NB4 (cell line): Measurements from ENCODE around the gene KRT28.
"Not testable (repeated sequence)": the region's sequence is repeated elsewhere in the genome, so short reads cannot be mapped to it uniquely, and the experiment has no call there.

ENCODE experiments used
- CTCF ChIP-seq: IDR thresholded peaks from one replicate; pipeline ENCODE4 v1.5.1; 2012; ENCODE audit warnings: low read depth, low read length
- POLR2A ChIP-seq: IDR thresholded peaks from 2 replicates; pipeline ENCODE4 v1.6.1; 2011; ENCODE audit warnings: mild to moderate bottlenecking; ENCODE audit not compliant: insufficient read length; ENCODE audit errors: extremely low read depth

DNA sequence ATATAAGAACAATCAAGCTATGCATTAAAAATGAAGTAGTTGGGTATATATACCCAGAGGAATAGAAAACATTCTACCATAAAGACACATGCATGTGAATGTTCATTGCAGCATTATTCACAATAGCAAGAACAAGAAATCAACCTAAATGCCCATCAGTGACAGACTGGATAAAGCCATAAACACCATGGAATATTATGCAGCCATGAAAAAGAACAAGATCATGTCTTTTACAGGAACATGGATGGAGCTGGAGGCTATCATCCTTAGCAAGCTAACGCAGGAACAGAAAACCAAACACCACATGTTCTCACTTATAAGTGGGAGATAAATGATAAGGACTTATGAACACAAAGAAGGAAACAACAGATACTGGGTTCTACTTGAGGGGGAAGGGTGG lies 51.1 kb downstream of the KRT28 start:
- TF ChIP-seq CTCF, POLR2A: not testable (repeated sequence)
